NCI-H526 (cell line): Measurements from ENCODE around the gene DTX1.
A peak's percentile ranks its signal among the peaks of the same experiment; 100 is the strongest.
"Not testable (repeated sequence)": the region's sequence is repeated elsewhere in the genome, so short reads cannot be mapped to it uniquely, and the experiment has no call there.

Source experiments
- DNase-seq, 2 experiments: peaks; one replicate each; lab custom pipeline; 2025; lab: John Stamatoyannopoulos, UW

The DTX1 gene

GRCh38 chr12:113136990-113137511, 80.5 kb downstream of the DTX1 start:
- no peak for DNase-seq

- DNase-seq = no peak
Observed at GRCh38 chr12:113137861-113138783, 81.6 kb downstream of the DTX1 start.

- DNase-seq = no peak
Observed at GRCh38 chr12:113138826-113139225, 82.3 kb downstream of the DTX1 start.

- no peak for DNase-seq
Observed at GRCh38 chr12:113140706-113141105, 84.2 kb downstream of the DTX1 start.

- not testable (repeated sequence) for DNase-seq
Observed at GRCh38 chr12:113141716-113142115, 85.2 kb downstream of the DTX1 start.

GRCh38 chr12:113142173-113142885, 85.8 kb downstream of the DTX1 start:
- DNase-seq = peak in 1 of 2 experiments; percentile 12

- DNase-seq = no peak
Observed at GRCh38 chr12:113142886-113143332, 86.4 kb downstream of the DTX1 start.

- DNase-seq = no peak
Observed at GRCh38 chr12:113143959-113144358, 87.4 kb downstream of the DTX1 start.

- DNase-seq = no peak
Observed at GRCh38 chr12:113144806-113145205, 88.3 kb downstream of the DTX1 start.

- DNase-seq = no peak
Observed at GRCh38 chr12:113145720-113146551, 89.4 kb downstream of the DTX1 start.

GRCh38 chr12:113146999-113147398, 90.5 kb downstream of the DTX1 start:
- no peak for DNase-seq
